ENCODE measurements around the gene CDHR5. TPM values are rescaled to one million over a fixed set of nuclear protein-coding genes. Genes with fewer than 3 reads are reported as not detected.

Gene CDHR5
- total RNA-seq, 2 donors from 2014 or later = 140 to 310 TPM

Small RNA genes within 50 kb of the gene (microRNA-seq; reads per million reads assigned to microRNA genes)
- gene MIR210 = 802 reads per million, percentile 77 among the genes with 10 or more reads in this experiment

Other genes with a start within 250 kb of the CDHR5 start
- gene PKP3, start 230.7 kb downstream of the CDHR5 start, total RNA-seq = 100 to 1,000 TPM; 167 to 247 TPM
- 100 to 1,000 TPM in 1 of 2 donors, 10 to 100 TPM in 1; 91.4 to 177 TPM for gene SIGIRR, start 210.0 kb downstream of the CDHR5 start, total RNA-seq
- 100 to 1,000 TPM; 121 to 129 TPM for gene ANO9, start 182.9 kb downstream of the CDHR5 start, total RNA-seq
- gene PTDSS2, start 174.7 kb downstream of the CDHR5 start, total RNA-seq = 10 to 100 TPM; 20.6 to 27.6 TPM
- 100 to 1,000 TPM; 106 to 140 TPM for gene RNH1, start 117.7 kb downstream of the CDHR5 start, total RNA-seq
- gene HRAS, start 89.4 kb downstream of the CDHR5 start, total RNA-seq = 10 to 100 TPM; 38.4 to 67.0 TPM
- 1 to 10 TPM; 2.8 to 3.2 TPM for gene LRRC56, start 87.4 kb downstream of the CDHR5 start, total RNA-seq
- gene LMNTD2, start 64.2 kb downstream of the CDHR5 start, total RNA-seq = 10 to 100 TPM in 1 of 2 donors, 1 to 10 TPM in 1; 9.8 to 13.6 TPM
- gene RASSF7, start 64.0 kb downstream of the CDHR5 start, total RNA-seq = 100 to 1,000 TPM; 108 to 139 TPM
- gene PHRF1, start 48.5 kb downstream of the CDHR5 start, total RNA-seq = 10 to 100 TPM; 29.4 to 41.9 TPM
- gene IRF7, start 9.0 kb downstream of the CDHR5 start, total RNA-seq = 10 to 100 TPM; 22.1 to 25.6 TPM
- gene SCT, start 2.2 kb upstream of the CDHR5 start, total RNA-seq = 1 to 10 TPM; 1.1 to 3.2 TPM
- gene DRD4, start 12.3 kb upstream of the CDHR5 start, total RNA-seq = under 1 TPM; 0.69 to 0.79 TPM
- 10 to 100 TPM; 21.7 to 25.8 TPM for gene DEAF1, start 70.3 kb upstream of the CDHR5 start, total RNA-seq
- gene TMEM80, start 70.9 kb upstream of the CDHR5 start, total RNA-seq = 10 to 100 TPM; 18.4 to 36.6 TPM
- 100 to 1,000 TPM; 192 to 254 TPM for gene EPS8L2, start 81.3 kb upstream of the CDHR5 start, total RNA-seq
- 100 to 1,000 TPM; 195 to 274 TPM for gene TALDO1, start 122.5 kb upstream of the CDHR5 start, total RNA-seq
- 10 to 100 TPM; 39.9 to 84.9 TPM for gene GATD1, start 152.5 kb upstream of the CDHR5 start, total RNA-seq
- gene CEND1, start 165.1 kb upstream of the CDHR5 start, total RNA-seq = under 1 TPM; 0.35 to 0.40 TPM
- gene SLC25A22, start 173.3 kb upstream of the CDHR5 start, total RNA-seq = 10 to 100 TPM; 31.8 to 37.7 TPM
- gene PIDD1, start 180.3 kb upstream of the CDHR5 start, total RNA-seq = 10 to 100 TPM; 17.7 to 47.5 TPM
- 1,000 to 10,000 TPM; 2,068 to 2,303 TPM for gene RPLP2, start 185.0 kb upstream of the CDHR5 start, total RNA-seq
- 100 to 1,000 TPM; 139 to 155 TPM for gene PNPLA2, start 194.0 kb upstream of the CDHR5 start, total RNA-seq
- 100 to 1,000 TPM in 1 of 2 donors, 10 to 100 TPM in 1; 97.3 to 108 TPM for gene CRACR2B, start 203.0 kb upstream of the CDHR5 start, total RNA-seq
- 100 to 1,000 TPM; 371 to 396 TPM for gene CD151, start 208.0 kb upstream of the CDHR5 start, total RNA-seq
- 100 to 1,000 TPM in 1 of 2 donors, 10 to 100 TPM in 1; 77.4 to 181 TPM for gene POLR2L, start 217.6 kb upstream of the CDHR5 start, total RNA-seq
- gene TSPAN4, start 217.9 kb upstream of the CDHR5 start, total RNA-seq = 10 to 100 TPM; 12.1 to 12.7 TPM